Activated CD4-positive, alpha-beta T cell treated with anti-CD3 and anti-CD28 coated beads, Interleukin-2, amount 50 U/mL, for 4 hours (primary cell): ENCODE measurements around the gene LNX1.
"Not testable (repeated sequence)": the region's sequence is repeated elsewhere in the genome, so short reads cannot be mapped to it uniquely, and the experiment has no call there.

ENCODE experiments used
- DNase-seq, 2 experiments: peaks; one replicate each; pipeline ENCODE4 v3.0.0-alpha.2; 2020

LNX1 gene

DNA sequence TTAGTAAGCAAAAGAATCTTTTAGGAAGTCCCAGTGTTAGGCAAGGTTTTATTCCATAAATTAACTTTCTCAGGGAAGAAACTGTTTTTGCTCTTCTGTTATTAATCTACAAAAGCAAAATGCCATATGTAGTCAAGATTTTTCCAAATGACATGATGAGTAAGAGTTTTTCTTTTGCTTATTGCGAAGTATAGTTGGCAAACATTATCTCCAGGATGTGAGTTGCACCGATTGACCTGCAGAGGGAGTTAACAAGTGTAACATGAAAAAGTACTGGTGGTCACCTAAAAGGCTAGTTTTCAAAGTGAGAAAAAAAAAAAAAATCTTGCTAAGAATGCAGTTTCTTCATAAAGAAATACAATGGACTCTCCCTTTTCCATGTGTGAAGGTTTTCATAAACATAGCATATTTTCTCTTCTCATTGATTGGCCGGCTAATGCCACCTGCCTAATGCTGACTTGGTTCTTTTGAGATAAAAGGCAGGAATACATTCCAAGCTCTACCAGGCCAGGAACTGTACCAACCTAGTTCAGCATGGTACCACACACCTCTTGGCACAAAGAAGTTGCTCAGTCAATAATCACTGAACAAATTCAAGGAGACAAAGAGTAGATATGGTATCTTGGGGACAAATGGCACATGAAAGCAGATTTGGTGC lies 100.2 kb downstream of the LNX1 start:
- no peak for DNase-seq

DNA sequence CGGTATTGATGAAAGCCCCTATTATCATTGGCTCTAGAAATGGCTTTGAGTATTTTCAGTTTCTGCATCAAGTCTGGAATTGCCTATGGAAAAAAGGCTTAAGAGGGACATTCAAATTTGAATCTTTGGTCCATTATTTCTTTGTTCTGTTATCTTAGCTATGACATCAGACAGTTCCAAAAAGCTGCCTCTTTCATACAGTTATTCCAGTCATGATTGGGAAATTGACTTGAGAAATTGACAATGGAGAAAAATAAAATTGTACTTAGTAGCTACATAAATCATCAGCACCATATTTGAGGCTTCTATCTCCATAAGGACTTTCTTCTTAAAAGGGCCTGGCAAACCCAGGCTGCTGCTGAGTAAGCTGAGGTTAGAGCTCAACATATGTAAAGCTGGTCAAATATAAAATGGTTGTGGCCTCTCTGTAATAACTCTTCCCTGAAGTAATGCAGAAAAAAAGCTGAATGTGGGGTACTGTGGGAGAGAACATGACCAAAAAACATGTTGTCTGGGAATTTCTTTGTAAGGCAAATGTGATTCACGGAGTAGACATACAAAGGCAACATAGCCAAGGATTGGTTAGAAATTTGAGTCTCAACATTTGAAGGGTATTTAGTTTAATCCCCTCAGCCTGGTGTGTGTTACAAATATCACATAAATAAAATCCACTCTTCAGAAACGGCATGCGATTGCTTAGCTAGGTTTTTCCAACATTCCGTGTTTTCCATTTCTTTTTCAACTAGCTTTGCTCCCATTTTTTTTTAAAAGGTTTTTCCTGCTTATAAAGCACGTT lies 100.9 kb downstream of the LNX1 start:
- DNase-seq = no peak

DNA sequence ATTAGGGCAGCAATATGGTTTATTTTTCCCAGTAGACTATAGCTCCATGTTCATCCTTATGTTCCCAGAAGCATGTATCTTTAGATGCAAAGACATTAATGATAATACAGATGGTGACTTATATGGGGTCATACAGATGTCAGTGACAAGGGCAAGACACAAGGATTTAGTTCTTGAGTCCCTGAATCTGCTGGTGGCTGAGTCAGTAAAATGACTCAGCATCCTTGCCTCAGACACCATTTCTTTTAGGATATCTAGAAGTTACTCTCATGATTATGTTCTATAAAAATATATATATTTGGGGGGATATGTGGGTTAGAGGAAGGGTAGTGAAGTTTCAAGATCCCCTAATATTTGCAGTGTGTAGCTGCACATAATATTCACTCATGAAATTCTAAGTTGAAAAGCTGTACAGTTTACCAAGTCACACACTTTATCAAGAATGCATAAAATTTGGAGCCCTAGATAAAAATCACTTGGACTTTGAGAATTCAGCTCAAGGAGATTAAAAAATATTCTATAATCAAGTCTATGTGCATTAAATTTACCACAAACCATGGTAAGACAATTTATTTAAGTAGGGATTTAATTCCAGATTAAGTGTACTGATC lies 101.9 kb downstream of the LNX1 start:
- DNase-seq = no peak

DNA sequence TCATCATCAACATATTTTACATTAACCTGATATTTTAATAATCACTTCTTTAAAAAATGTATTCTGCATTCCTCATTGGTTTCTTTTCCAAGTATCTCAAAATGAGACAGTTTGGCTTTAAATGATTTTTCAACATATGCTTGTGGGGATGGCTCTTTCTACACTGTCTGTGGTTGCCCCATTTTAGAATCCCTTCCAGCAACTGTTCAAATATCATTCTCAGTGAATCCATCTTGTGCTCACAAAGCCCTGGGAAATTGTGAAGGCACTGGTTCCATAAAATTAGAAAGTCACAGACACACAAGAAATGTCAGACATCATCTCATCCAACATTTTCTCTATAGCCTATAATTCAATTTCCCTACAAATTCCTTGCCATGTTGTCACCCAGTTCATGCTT lies 103.5 kb downstream of the LNX1 start:
- no peak for DNase-seq

DNA sequence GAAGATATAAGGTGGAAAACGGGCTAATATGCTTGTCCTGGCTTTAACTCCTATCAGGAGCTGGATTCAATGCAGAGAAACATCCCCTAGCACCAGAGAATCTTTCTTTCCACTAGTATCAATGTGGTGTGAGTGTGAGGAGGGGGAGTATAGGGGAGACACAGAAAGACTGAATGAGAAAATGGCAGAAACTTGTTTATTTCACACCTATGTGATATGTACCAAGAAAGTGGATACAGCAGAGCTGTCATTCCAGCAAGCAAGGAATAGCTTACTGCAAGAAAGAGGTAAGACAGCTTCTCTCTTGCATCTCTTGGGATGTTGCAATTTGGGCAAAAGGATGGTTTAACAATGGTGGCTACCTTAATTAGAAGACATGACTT lies 105.6 kb downstream of the LNX1 start:
- DNase-seq = no peak

DNA sequence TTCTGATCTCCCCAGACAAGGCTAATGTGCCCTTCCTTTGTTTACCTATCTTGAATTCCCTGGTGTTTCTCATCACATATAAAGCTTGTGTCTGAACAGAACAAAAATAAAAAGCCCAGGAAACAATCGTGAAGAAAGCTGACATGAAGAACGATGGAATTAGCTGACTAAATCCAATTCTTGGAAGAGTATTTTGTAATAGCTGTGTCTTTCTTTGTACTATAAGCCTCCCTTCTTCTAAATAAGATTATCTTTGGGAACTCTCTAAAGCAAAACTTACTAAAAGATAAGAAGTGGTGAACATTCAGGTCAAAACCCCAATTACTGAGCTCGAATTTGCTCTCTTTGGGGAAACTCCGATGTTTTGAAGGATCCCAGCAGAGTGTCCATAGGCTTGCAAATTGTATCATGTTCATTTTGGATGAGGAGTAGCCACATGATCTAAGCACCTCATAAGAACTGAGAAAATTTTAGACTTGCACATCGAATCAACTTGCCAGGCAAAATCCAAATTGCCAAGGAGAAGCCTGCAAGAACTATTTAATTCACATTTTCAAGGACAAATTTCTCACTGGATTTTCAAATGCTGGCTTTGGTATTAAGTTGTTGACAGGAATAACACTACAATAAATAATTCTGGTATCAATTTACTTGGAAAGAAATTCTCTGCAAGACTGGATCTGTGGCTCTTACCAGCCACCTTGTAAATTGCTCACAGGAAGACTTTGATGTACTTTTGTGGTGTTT lies 106.2 kb downstream of the LNX1 start:
- DNase-seq = no peak

DNA sequence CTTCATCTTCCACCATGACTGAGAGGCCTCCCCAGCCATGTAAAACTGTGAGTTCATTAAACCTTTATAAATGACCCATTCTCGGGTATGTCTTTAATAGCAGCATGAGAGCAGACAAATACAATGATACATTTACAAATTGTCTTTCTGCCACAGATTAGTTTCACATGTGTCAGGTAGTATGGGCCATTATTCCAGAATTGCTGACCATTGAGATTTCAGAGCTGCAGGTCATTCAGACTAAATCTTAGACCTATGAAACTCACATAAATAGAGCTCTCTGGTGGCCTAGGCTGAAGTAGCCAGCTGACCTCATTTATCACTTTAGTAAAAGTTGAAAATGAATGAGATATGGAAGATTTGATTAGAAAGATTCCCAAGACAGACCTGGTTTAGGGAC lies 108.0 kb downstream of the LNX1 start:
- DNase-seq = no peak

DNA sequence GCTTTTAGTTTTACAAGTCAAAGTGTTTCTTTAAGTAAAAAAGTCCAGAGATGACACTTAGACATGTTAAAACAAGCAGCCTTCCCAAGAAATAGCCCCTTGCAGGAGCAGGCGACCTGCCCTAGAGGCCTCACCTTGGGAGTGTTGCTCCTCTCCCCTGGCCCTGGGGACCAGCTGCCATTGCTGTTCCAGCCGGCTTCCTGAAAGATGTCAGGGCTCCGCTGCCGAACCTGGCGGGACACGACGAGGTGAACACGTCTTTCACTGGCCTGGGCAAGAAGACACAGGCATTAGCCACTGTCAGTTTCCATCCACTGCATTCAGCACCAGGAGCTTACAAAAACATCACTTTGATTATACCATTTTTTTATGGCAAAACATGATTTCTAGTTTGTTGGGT lies 109.7 kb downstream of the LNX1 start:
- DNase-seq = no peak

DNA sequence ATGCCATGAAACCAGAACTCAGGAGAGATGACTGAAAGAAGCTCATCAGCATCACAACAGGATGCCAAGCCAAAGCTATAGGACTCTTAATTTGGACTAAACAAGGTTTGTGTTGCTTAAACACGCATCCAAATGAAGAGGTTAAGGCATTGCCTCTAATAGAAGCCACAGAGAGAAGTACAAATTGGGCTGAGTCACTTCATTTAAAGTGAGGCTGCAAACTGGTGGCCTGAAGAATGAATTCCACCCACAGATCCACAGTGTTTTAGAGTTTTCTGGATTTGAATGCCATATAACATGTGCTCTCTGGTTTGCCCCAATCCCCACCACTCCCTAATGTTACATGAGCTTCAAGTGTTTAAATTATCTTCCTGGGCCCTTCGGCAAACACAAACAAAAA lies 110.4 kb downstream of the LNX1 start:
- DNase-seq = no peak

DNA sequence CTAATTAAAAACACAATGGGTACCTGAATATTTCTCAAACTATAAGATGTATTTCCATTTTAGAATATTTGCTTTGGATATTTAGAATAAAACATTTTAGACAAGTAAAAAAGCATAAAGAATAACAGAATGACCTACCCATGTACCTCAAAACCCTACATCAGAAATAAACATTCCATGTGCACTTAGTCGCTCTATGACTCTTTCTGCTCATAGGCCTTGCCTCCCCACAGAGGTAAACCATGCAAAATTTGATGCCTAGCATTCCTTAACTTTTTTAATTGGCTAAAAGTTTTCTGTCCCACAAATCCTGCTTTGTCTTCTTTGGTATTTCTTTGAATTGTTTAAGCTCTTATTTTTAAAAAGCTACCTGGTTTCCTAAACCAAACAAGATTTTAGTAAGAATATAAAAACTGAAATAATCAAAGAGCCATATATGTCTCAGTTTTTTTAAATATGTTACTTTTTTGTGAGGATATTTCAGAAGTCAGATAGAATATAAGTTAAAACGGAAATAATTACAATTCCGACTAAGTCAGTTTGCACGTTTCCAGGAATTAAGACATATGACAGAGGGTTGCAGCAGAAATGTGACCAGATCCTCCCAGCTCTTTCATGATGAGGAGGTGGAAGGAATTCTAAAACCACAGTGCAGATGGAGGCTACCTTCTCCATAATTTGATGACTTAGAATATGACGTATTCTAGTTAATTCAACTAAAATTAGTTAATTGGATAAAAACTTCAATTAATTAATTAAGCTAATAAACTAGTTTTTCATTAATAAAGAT lies 111.4 kb downstream of the LNX1 start:
- no peak for DNase-seq

DNA sequence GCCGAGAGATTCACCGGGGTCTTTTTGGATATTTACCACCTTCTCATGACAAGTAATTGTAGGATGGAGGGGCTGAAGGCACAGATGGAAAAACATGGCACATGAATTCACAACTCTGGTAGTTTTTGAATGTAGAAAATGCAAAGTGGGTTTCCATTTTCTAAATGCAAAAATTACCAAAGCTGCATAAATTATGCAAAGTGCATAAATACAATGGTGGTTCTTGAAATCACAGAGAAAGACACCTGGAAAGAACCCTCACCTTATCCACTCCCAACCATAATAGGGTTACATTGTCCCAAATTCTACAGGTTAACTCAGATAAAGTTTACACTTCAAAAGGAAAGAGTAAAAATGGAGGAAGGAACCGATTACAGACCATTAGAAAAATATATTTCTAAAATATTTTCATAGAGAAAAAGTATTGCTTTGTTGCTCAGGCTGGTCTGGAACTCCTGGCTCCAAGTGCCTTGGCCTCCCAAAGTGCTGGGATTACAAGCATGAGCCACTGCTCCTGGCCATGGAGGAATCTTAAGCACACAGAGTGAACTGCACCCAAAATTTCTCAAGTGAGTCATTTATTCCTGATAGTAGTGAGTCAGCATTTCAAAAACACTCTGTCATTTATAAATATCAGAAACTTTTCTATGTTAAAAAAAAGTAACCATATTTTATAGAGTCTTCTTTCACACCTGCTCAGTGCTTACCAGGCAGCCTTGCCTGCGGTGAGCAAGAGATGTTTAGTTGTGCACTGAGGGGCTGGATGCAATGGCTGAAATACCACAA lies 112.4 kb downstream of the LNX1 start:
- no peak for DNase-seq

DNA sequence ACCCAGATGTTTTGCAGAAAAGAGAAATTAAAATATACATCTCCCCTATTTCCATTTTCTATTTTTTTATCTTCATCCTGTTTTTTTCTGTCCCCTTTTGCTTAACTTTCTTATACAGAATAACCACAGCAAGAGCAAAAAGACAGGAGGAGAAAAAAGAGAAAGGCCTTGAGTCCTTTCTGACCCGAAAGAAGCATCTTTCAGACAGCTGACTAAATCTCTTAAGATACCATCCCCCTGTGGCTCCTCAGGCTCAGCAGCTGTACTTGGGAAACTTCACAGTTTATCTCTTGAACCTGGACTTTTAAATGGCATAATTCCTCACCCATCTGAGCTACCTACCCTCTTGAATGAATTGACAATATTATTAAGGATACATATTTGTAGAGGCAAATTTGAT lies 113.7 kb downstream of the LNX1 start:
- no peak for DNase-seq

DNA sequence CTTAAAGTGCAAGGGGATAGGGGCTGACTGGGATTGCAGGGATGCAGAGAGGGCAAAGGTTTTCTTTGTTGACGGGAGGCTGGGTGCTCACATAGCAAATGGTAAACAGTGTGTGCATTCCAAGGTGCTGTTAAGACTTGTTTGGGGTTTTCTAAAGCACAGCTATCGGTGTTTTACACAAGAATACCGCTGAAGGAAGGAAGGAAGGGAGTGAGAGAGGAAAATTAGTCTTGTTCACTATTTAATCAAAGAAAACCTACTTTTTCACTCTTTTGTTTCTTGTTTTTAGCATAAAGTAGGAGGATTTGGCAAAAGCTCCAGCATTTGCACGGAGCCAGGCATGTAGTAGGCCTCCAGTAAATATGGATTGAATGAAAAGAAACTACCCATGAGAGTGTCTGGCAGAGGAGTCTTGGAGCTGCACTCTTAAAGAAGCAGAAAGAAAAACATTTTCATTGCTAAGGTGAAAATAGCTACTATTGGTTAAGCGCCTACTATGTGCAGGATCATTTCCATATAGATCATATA lies 114.2 kb downstream of the LNX1 start:
- no peak for DNase-seq

DNA sequence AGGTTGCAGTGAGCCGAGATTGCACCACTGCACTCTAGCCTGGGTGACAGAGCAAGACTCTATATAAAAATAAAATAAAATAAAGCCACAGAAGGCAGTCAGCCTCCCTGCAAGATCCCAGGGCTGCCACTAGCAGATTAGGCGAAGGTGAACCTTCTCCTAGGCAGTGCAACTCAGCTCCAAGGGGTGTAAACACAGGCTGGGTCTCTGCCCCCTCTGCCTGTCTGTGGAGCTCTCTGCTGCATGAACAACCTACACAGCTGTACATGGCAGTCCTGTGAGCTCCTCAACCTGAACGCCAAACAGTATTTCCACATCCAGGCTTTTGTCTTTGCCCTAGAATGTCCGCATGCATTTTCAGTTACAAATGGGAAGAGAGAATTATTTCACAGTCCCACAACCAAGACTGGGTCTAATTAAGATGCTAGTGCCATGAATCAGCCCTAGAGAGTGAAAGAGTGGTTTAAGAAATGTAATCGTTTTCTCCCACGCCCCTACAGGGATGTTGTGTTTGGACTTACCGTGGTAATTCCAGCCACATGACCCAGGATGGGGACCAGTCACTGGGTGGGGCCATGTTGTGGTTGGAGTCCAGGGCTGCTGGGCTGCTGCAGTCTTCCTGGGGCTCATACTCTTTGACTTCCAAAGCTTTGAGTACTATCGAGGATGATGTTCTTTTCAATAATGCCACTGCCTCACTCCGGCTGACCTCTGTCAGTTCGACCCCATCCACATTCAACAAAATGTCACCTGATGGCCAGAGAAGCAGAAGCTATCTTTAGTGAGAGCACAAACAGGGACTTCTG lies 114.9 kb downstream of the LNX1 start:
- no peak for DNase-seq

DNA sequence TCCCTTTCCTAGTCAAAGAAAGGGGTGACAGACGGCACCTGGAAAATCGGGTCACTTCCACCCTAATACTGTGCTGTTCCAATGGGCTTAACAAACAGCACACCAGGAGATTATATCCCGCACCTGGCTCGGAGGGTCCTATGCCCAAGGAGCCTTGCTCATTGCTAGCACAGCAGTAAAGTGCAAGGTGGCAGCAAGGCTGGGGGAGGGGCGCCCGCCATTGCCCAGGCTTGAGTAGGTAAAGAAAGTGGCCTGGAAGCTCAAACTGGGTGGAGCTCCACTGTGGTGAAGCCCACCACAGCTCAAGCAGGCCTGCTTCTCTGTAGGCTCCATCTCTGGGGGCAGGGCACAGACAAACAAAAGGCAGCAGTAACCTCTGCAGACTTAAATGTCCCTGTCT lies 124.7 kb downstream of the LNX1 start:
- DNase-seq = not testable (repeated sequence)

DNA sequence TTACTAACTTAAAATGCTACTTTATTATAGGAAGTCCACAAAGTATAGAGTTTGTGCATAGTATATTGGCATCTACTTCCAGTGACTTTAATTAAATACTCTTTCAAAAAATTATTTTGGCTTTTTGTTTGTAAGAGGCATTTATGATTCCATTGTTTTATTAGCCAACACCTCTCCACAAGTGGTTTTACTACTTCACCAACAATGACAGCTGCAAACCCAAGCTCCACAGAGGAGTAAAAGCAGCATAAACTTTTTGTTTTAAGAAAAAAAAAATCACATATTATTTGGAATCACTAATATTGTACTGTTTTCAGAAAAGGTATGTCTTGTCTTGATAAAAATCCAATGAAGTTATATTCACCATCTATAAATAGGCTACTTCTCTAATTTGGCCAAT lies 125.4 kb downstream of the LNX1 start:
- DNase-seq = no peak

DNA sequence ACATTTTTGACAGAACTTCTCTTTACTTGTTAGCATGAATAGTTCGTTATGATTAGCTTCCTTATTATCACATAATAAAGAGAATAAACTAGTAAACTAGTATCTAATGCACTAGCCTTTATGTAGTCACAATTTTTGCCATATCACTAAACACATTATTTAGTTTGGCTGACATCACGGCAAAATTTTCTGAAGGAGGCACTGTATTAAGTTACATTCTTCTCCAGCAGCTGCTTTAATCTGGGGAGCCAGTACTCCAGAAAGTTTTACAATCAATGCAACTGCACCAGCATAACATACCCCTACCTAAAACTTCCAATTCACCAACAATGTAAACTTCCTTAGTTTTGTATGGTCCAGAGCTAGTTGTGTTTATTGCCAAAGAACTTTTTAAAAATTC lies 126.0 kb downstream of the LNX1 start:
- DNase-seq = no peak

DNA sequence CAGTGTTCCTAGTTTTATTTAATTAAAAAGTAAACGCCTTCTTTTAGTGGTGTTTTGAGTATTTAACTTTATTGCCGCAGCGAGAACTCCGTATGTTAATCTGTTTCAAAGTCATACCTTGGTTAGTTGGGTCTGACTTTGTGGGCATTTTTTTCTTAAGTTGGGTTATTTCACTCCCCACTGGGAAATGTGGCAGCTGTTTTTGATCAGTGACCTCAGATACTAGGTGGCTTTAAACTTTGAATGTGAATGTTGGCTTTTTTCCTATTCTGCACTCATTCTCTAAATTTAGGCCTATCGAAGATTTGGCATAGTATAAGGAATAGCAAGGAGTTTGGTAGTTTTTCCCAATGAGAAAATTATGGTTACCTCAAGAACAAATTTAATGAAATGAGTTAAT lies 127.9 kb downstream of the LNX1 start:
- DNase-seq = no peak

DNA sequence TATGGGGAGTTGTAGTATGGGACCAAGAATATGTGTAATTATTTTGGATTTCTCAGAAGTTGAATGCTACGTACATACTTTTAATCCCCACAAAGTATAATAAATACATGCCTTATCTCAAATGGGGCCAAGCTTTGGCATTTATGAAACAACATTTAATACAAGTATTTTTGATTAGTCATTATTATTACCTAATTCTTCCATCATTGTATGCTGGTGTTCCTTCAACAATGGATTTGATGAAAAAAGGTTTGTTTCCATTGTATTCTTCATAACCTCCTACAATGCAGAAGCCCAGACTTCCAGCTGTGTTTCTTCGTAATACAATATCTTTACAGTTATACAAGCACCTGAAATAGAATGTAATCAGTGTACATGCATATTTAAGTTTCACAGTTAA lies 130.0 kb downstream of the LNX1 start:
- no peak for DNase-seq

DNA sequence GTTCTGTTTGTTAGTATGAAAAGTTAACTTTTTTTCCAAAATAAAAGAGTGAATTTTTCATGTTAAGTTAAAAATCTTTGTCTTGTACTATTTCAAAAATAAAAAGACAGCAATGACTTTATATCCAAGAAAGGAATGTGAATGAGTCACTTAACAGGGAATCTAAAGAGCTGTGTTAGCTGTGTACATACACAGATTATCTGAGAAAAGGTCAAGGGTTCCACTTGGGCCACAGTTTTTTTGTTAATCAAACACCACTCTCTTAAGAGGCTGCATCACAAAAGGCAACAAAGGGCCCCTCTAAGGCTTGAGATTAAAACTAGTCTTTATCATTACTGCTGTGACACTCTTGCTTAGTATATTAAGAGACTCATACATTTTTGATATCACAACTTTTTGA lies 131.7 kb downstream of the LNX1 start:
- no peak for DNase-seq

DNA sequence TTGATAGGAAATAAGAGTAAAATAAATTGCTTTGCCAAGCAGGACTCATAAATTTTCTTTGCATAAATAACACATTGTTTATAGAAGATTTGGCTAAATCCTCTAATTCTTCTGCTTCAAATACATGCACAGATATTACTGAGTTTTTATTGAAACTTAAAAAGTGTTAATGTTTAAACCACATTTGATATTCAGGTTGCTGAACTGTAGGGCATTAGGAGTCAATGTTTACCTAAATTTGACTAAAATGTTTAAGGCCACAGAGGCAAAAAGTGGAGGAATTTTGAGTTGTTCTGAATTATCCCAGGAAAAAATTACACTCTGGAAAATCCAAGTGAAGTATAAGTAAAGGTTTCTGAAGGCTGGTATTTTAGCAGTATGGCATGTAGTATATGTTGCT lies 135.1 kb downstream of the LNX1 start:
- DNase-seq = no peak
